Measurements from ENCODE around the gene UNC79. TPM values are rescaled to one million over a fixed set of nuclear protein-coding genes. Genes with fewer than 3 reads are reported as not detected.
"Not testable (repeated sequence)": the region's sequence is repeated elsewhere in the genome, so short reads cannot be mapped to it uniquely, and the experiment has no call there.

Gene UNC79
- not detected for total RNA-seq
- not detected for polyA plus RNA-seq

- Mint-ChIP-seq H3K27ac (no peak within 1 kb of the TSS), H3K27me3 (peaks cover 49% of the 10 kb centered on the region), H3K4me1 (peaks cover 0 to 4% (median 0%) of the 10 kb centered on the region in 4 donors), H3K9me3 (peaks cover 2 to 24% (median 8%) of the 10 kb centered on the region in 7 donors), H3K4me3 (no peak within 1 kb of the TSS), H3K36me3 (no peaks in the 10 kb centered on the region)
- Histone ChIP-seq H3K27me3 (ENCODE audit: control insufficient read depth, insufficient read depth, low read length) (peaks cover 26% of the 10 kb centered on the region), H3K9me3 (ENCODE audit: control insufficient read depth in 2 of 2, low read length in 2 of 2) (peaks cover 5 to 13% of the 10 kb centered on the region in 2 experiments), H3K4me1 (ENCODE audit: control insufficient read depth, insufficient read depth, low read length, poor library complexity, severe bottlenecking) (no peaks in the 10 kb centered on the region), H3K36me3 (ENCODE audit: control insufficient read depth, insufficient read depth, low read length) (no peaks in the 10 kb centered on the region), H3K4me3 (ENCODE audit: low read depth, low read length) (no peak within 1 kb of the TSS), H3K27ac (ENCODE audit: insufficient read depth, low read length, poor library complexity, severe bottlenecking) (no peak within 1 kb of the TSS)
- ATAC-seq (ENCODE audit: low read depth in 2 of 2) (no peak), DNase-seq (no peak)
These were observed at the start of gene UNC79 for GRCh38 chr14:93430315-93431035. TSS of gene UNC79 (plus strand) at chr14:93430939. CDS start at chr14:93431030, 91 bp downstream.

GRCh38 chr14:93381644-93382043 lies 49.1 kb upstream of the UNC79 start:
- H3K4me1 ChIP-seq (ENCODE audit: control insufficient read depth, insufficient read depth, low read length, poor library complexity, severe bottlenecking): no peaks in the 10 kb centered on the region
- H3K27me3 ChIP-seq (ENCODE audit: control insufficient read depth, insufficient read depth, low read length): peaks cover 6% of the 10 kb centered on the region
- ATAC-seq (ENCODE audit: low read depth in 2 of 2) (no peak), DNase-seq (no peak)
- Mint-ChIP-seq H3K9me3 (peaks cover 0 to 9% (median 4%) of the 10 kb centered on the region in 7 donors), H3K4me3 (no peak overlapping the region), H3K27me3 (peaks cover 32% of the 10 kb centered on the region), H3K4me1 (no peaks in the 10 kb centered on the region), H3K27ac (no peak overlapping the region), H3K36me3 (no peaks in the 10 kb centered on the region)
- no peaks in the 10 kb centered on the region for H3K9me3 ChIP-seq (ENCODE audit: control insufficient read depth in 2 of 2, low read length in 2 of 2)
- H3K27ac ChIP-seq (ENCODE audit: insufficient read depth, low read length, poor library complexity, severe bottlenecking): no peak overlapping the region
- H3K4me3 ChIP-seq (ENCODE audit: low read depth, low read length): no peak overlapping the region
- no peaks in the 10 kb centered on the region for H3K36me3 ChIP-seq (ENCODE audit: control insufficient read depth, insufficient read depth, low read length)

- H3K27ac Mint-ChIP-seq; H3K9me3 Mint-ChIP-seq; H3K36me3 ChIP-seq (ENCODE audit: control insufficient read depth, insufficient read depth, low read length); H3K27ac ChIP-seq (ENCODE audit: insufficient read depth, low read length, poor library complexity, severe bottlenecking); H3K4me1 ChIP-seq (ENCODE audit: control insufficient read depth, insufficient read depth, low read length, poor library complexity, severe bottlenecking); H3K9me3 ChIP-seq (ENCODE audit: control insufficient read depth in 2 of 2, low read length in 2 of 2); H3K36me3 Mint-ChIP-seq; ATAC-seq (ENCODE audit: low read depth in 2 of 2); H3K4me3 ChIP-seq (ENCODE audit: low read depth, low read length); H3K4me1 Mint-ChIP-seq; DNase-seq; H3K27me3 ChIP-seq (ENCODE audit: control insufficient read depth, insufficient read depth, low read length); H3K4me3 Mint-ChIP-seq: not testable (repeated sequence)
- H3K27me3 Mint-ChIP-seq: peaks cover 29% of the 10 kb centered on the region
These were observed 46.5 kb upstream of the UNC79 start for GRCh38 chr14:93384256-93384655.

- Histone ChIP-seq H3K36me3 (ENCODE audit: control insufficient read depth, insufficient read depth, low read length) (no peaks in the 10 kb centered on the region), H3K4me3 (ENCODE audit: low read depth, low read length) (no peak overlapping the region), H3K27ac (ENCODE audit: insufficient read depth, low read length, poor library complexity, severe bottlenecking) (no peak overlapping the region), H3K4me1 (ENCODE audit: control insufficient read depth, insufficient read depth, low read length, poor library complexity, severe bottlenecking) (no peaks in the 10 kb centered on the region), H3K9me3 (ENCODE audit: control insufficient read depth in 2 of 2, low read length in 2 of 2) (peaks cover 0 to 2% of the 10 kb centered on the region in 2 experiments), H3K27me3 (ENCODE audit: control insufficient read depth, insufficient read depth, low read length) (peaks cover 5% of the 10 kb centered on the region)
- Mint-ChIP-seq H3K36me3 (no peaks in the 10 kb centered on the region), H3K9me3 (peaks cover 1 to 24% (median 9%) of the 10 kb centered on the region in 7 donors), H3K4me1 (no peaks in the 10 kb centered on the region), H3K27ac (no peak overlapping the region), H3K4me3 (no peak overlapping the region), H3K27me3 (peaks cover 44% of the 10 kb centered on the region)
- DNase-seq (no peak), ATAC-seq (ENCODE audit: low read depth in 2 of 2) (no peak)
These were observed 35.5 kb upstream of the UNC79 start for GRCh38 chr14:93395231-93395630.

- Mint-ChIP-seq H3K27me3 (peaks cover 48% of the 10 kb centered on the region), H3K9me3 (peaks cover 1 to 24% (median 5%) of the 10 kb centered on the region in 7 donors), H3K4me3 (no peak overlapping the region), H3K4me1 (no peaks in the 10 kb centered on the region), H3K27ac (no peak overlapping the region), H3K36me3 (no peaks in the 10 kb centered on the region)
- Histone ChIP-seq H3K4me1 (ENCODE audit: control insufficient read depth, insufficient read depth, low read length, poor library complexity, severe bottlenecking) (no peaks in the 10 kb centered on the region), H3K27me3 (ENCODE audit: control insufficient read depth, insufficient read depth, low read length) (peaks cover 6% of the 10 kb centered on the region), H3K36me3 (ENCODE audit: control insufficient read depth, insufficient read depth, low read length) (no peaks in the 10 kb centered on the region), H3K9me3 (ENCODE audit: control insufficient read depth in 2 of 2, low read length in 2 of 2) (peaks cover 0 to 2% of the 10 kb centered on the region in 2 experiments), H3K27ac (ENCODE audit: insufficient read depth, low read length, poor library complexity, severe bottlenecking) (no peak overlapping the region), H3K4me3 (ENCODE audit: low read depth, low read length) (no peak overlapping the region)
- ATAC-seq (ENCODE audit: low read depth in 2 of 2) (no peak), DNase-seq (no peak)
These were observed 34.3 kb upstream of the UNC79 start for GRCh38 chr14:93396456-93396855.

- no peaks in the 10 kb centered on the region for H3K36me3 Mint-ChIP-seq
- ATAC-seq (ENCODE audit: low read depth in 2 of 2) (no peak), DNase-seq (no peak)
- peak overlapping the region in 1 of 3 donors; percentile 5 for H3K27ac Mint-ChIP-seq
- H3K4me1 ChIP-seq (ENCODE audit: control insufficient read depth, insufficient read depth, low read length, poor library complexity, severe bottlenecking): no peaks in the 10 kb centered on the region
- H3K36me3 ChIP-seq (ENCODE audit: control insufficient read depth, insufficient read depth, low read length): no peaks in the 10 kb centered on the region
- no peaks in the 10 kb centered on the region for H3K4me1 Mint-ChIP-seq
- peaks cover 1 to 24% (median 7%) of the 10 kb centered on the region in 7 donors for H3K9me3 Mint-ChIP-seq
- H3K27me3 ChIP-seq (ENCODE audit: control insufficient read depth, insufficient read depth, low read length): peaks cover 9% of the 10 kb centered on the region
- peaks cover 41% of the 10 kb centered on the region for H3K27me3 Mint-ChIP-seq
- no peak overlapping the region for H3K4me3 Mint-ChIP-seq
- no peak overlapping the region for H3K27ac ChIP-seq (ENCODE audit: insufficient read depth, low read length, poor library complexity, severe bottlenecking)
- no peak overlapping the region for H3K4me3 ChIP-seq (ENCODE audit: low read depth, low read length)
- peaks cover 0 to 2% of the 10 kb centered on the region in 2 experiments for H3K9me3 ChIP-seq (ENCODE audit: control insufficient read depth in 2 of 2, low read length in 2 of 2)
These were observed 32.2 kb upstream of the UNC79 start for GRCh38 chr14:93398491-93398890.

GRCh38 chr14:93402951-93403350 lies 27.8 kb upstream of the UNC79 start:
- Histone ChIP-seq H3K4me1 (ENCODE audit: control insufficient read depth, insufficient read depth, low read length, poor library complexity, severe bottlenecking) (no peaks in the 10 kb centered on the region), H3K36me3 (ENCODE audit: control insufficient read depth, insufficient read depth, low read length) (no peaks in the 10 kb centered on the region), H3K9me3 (ENCODE audit: control insufficient read depth in 2 of 2, low read length in 2 of 2) (no peaks in the 10 kb centered on the region), H3K27ac (ENCODE audit: insufficient read depth, low read length, poor library complexity, severe bottlenecking) (no peak overlapping the region), H3K4me3 (ENCODE audit: low read depth, low read length) (no peak overlapping the region), H3K27me3 (ENCODE audit: control insufficient read depth, insufficient read depth, low read length) (peaks cover 9% of the 10 kb centered on the region)
- Mint-ChIP-seq H3K36me3 (no peaks in the 10 kb centered on the region), H3K4me3 (no peak overlapping the region), H3K9me3 (peaks cover 0 to 8% (median 1%) of the 10 kb centered on the region in 7 donors), H3K27ac (no peak overlapping the region), H3K27me3 (peaks cover 28% of the 10 kb centered on the region), H3K4me1 (no peaks in the 10 kb centered on the region)
- DNase-seq: no peak
- no peak for ATAC-seq (ENCODE audit: low read depth in 2 of 2)

GRCh38 chr14:93410021-93410420 lies 20.7 kb upstream of the UNC79 start:
- Mint-ChIP-seq H3K27ac (no peak overlapping the region), H3K4me1 (no peaks in the 10 kb centered on the region), H3K9me3 (peaks cover 2 to 13% (median 8%) of the 10 kb centered on the region in 7 donors), H3K36me3 (no peaks in the 10 kb centered on the region), H3K27me3 (no peaks in the 10 kb centered on the region), H3K4me3 (no peak overlapping the region)
- H3K4me1 ChIP-seq (ENCODE audit: control insufficient read depth, insufficient read depth, low read length, poor library complexity, severe bottlenecking): no peaks in the 10 kb centered on the region
- H3K27me3 ChIP-seq (ENCODE audit: control insufficient read depth, insufficient read depth, low read length): no peaks in the 10 kb centered on the region
- no peaks in the 10 kb centered on the region for H3K36me3 ChIP-seq (ENCODE audit: control insufficient read depth, insufficient read depth, low read length)
- H3K9me3 ChIP-seq (ENCODE audit: control insufficient read depth in 2 of 2, low read length in 2 of 2): no peaks in the 10 kb centered on the region
- no peak overlapping the region for H3K27ac ChIP-seq (ENCODE audit: insufficient read depth, low read length, poor library complexity, severe bottlenecking)
- no peak overlapping the region for H3K4me3 ChIP-seq (ENCODE audit: low read depth, low read length)
- ATAC-seq (ENCODE audit: low read depth in 2 of 2) (no peak), DNase-seq (no peak)
